Right forelimb (tissue), 1 donor: Measurements from ENCODE around the gene LMO1.

ENCODE experiments used
- DNase-seq: peaks from one replicate; pipeline ENCODE4 v3.0.0-alpha.2; 2018

The LMO1 gene

GRCh38 chr11:8225589-8226036 lies 38.1 kb downstream of the LMO1 start:
- peak; percentile 88 for DNase-seq

- DNase-seq: no peak
These were observed 39.0 kb downstream of the LMO1 start for GRCh38 chr11:8224711-8225110.

GRCh38 chr11:8224161-8224591 lies 39.5 kb downstream of the LMO1 start:
- no peak for DNase-seq

- DNase-seq: no peak
These were observed 40.2 kb downstream of the LMO1 start for GRCh38 chr11:8223513-8223900.

GRCh38 chr11:8222820-8223512 lies 40.7 kb downstream of the LMO1 start:
- DNase-seq: no peak

GRCh38 chr11:8221917-8222495 lies 41.7 kb downstream of the LMO1 start:
- no peak for DNase-seq

GRCh38 chr11:8221046-8221723 lies 42.5 kb downstream of the LMO1 start:
- DNase-seq: no peak

- no peak for DNase-seq
These were observed 43.2 kb downstream of the LMO1 start for GRCh38 chr11:8220261-8221045.

GRCh38 chr11:8219257-8220021 lies 44.2 kb downstream of the LMO1 start:
- DNase-seq: no peak

GRCh38 chr11:8218840-8219239 lies 44.8 kb downstream of the LMO1 start:
- DNase-seq: no peak

- no peak for DNase-seq
These were observed 45.3 kb downstream of the LMO1 start for GRCh38 chr11:8218409-8218808.

- no peak for DNase-seq
These were observed 45.8 kb downstream of the LMO1 start for GRCh38 chr11:8217926-8218325.

GRCh38 chr11:8217136-8217535 lies 46.5 kb downstream of the LMO1 start:
- no peak for DNase-seq

GRCh38 chr11:8213376-8213775 lies 50.3 kb downstream of the LMO1 start:
- no peak for DNase-seq

- no peak for DNase-seq
These were observed 54.4 kb downstream of the LMO1 start for GRCh38 chr11:8209208-8209807.

- peak; percentile 47 for DNase-seq
These were observed 56.3 kb downstream of the LMO1 start for GRCh38 chr11:8207080-8208000.

- peak; percentile 70 for DNase-seq
These were observed 57.2 kb downstream of the LMO1 start for GRCh38 chr11:8206251-8207079.

GRCh38 chr11:8205566-8205965 lies 58.1 kb downstream of the LMO1 start:
- DNase-seq: peak; percentile 17

- DNase-seq: no peak
These were observed 59.1 kb downstream of the LMO1 start for GRCh38 chr11:8204596-8204995.

- no peak for DNase-seq
These were observed 59.7 kb downstream of the LMO1 start for GRCh38 chr11:8204025-8204424.
